Endothelial cell of umbilical vein (primary cell): ENCODE results near the gene OR2F2. TPM values are rescaled to one million over a fixed set of nuclear protein-coding genes. Genes with fewer than 3 reads are reported as not detected.

Experiments used
- BruUV-seq: library from RNA; stranded (reverse); fragments of 400-500 nt; replicated peaks from 2 replicates; lab custom pipeline; 2021; lab: Mats Ljungman, UMichigan
- CTCF ChIA-PET: fragments of 300-600, 350-600 bp; sonication (Branson Sonifier 250); formaldehyde crosslinking; loops from one replicate; lab custom pipeline; 2021; ENCODE audit warnings: antibody characterized with exemption, inconsistent platforms; lab: Charles Lee
- POLR2A ChIA-PET: fragments of 300-600, 350-600 bp; sonication (Branson Sonifier 250); formaldehyde crosslinking; loops from one replicate; lab custom pipeline; 2021; ENCODE audit warnings: antibody characterized with exemption, inconsistent platforms; lab: Charles Lee
- DNase-seq: peaks from one replicate; pipeline ENCODE4 v3.0.0-alpha.2; 2011; ENCODE audit warnings: low read depth, low spot score
- FAIRE-seq: peaks from 2 replicates; lab custom pipeline; 2011; peaks lifted over from hg19 to GRCh38; lab: Jason Lieb, UNC
- H2AFZ ChIP-seq: 2 replicates; pipeline ENCODE4 v1.6.0; 2012; ENCODE audit warnings: low read depth, low read length, control low read depth, inconsistent platforms
- H3K27ac ChIP-seq: 2 replicates; pipeline ENCODE4 v1.5.1; 2011; ENCODE audit warnings: low read depth, mild to moderate bottlenecking, control low read depth, low read length, moderate library complexity; ENCODE audit not compliant: insufficient read depth
- H3K27me3 ChIP-seq, 2 experiments: 2 replicates each; pipeline versions ENCODE4 v1.6.0 to v1.6.1; 2011; ENCODE audit warnings: low read length in 2 of 2, mixed read lengths in 1 of 2; ENCODE audit not compliant: control insufficient read depth in 2 of 2, insufficient read depth in 2 of 2
- H3K36me3 ChIP-seq, 2 experiments: 2 replicates in 1 of 2; 3 replicates in 1 of 2; pipeline ENCODE4 v1.5.1; 2011; ENCODE audit warnings: low read length in 2 of 2, mild to moderate bottlenecking in 1 of 2, moderate library complexity in 1 of 2; ENCODE audit not compliant: control insufficient read depth in 2 of 2, insufficient read depth in 2 of 2; ENCODE audit errors: extremely low read depth in 1 of 2
- H3K4me1 ChIP-seq: 3 replicates; pipeline ENCODE4 v1.5.1; 2011; ENCODE audit warnings: mild to moderate bottlenecking, low read length; ENCODE audit not compliant: control insufficient read depth, insufficient read depth; ENCODE audit errors: extremely low read depth
- H3K4me2 ChIP-seq: 2 replicates; pipeline ENCODE4 v1.6.1; 2011; ENCODE audit warnings: low read length, control low read depth, mixed read lengths; ENCODE audit not compliant: insufficient read depth
- H3K4me3 ChIP-seq, 3 experiments: fragments of 200-600 bp in 1 of 3; sonication (generic), shearing (Covaris generic) in 1 of 3; replicated peaks in 1 of 3; 2 replicates each; pipeline ENCODE4 v1.5.1; 2011 to 2016; ENCODE audit warnings: control low read depth in 3 of 3, low read length in 3 of 3, mild to moderate bottlenecking in 2 of 3, inconsistent platforms in 1 of 3, low read depth in 1 of 3, moderate library complexity in 1 of 3; ENCODE audit not compliant: insufficient read depth in 1 of 3
- H3K79me2 ChIP-seq: 2 replicates; pipeline ENCODE4 v1.6.0; 2012; ENCODE audit warnings: low read length, inconsistent platforms; ENCODE audit not compliant: control insufficient read depth, insufficient read depth
- H3K9ac ChIP-seq: replicated peaks from 2 replicates; pipeline ENCODE3; 2011; ENCODE audit warnings: low read length, control low read depth; ENCODE audit not compliant: insufficient read depth; ENCODE audit errors: extremely low read depth
- H3K9me1 ChIP-seq: replicated peaks from 3 replicates; pipeline ENCODE4 v1.6.0; 2011; ENCODE audit warnings: mild to moderate bottlenecking, low read length; ENCODE audit not compliant: control insufficient read depth, insufficient read depth; ENCODE audit errors: extremely low read depth
- H3K9me3 ChIP-seq: replicated peaks from 2 replicates; pipeline ENCODE4 v1.5.1; 2012; ENCODE audit warnings: low read length, inconsistent platforms; ENCODE audit not compliant: control insufficient read depth, insufficient read depth
- H4K20me1 ChIP-seq: replicated peaks from 2 replicates; pipeline ENCODE3; 2011; ENCODE audit warnings: mild to moderate bottlenecking, low read length; ENCODE audit not compliant: control insufficient read depth, insufficient read depth; ENCODE audit errors: extremely low read depth
- EZH2 ChIP-seq: IDR thresholded peaks from 2 replicates; pipeline ENCODE4 v1.6.1; 2012; ENCODE audit warnings: borderline replicate concordance, low read depth, mild to moderate bottlenecking, moderate library complexity, low read length, inconsistent platforms; ENCODE audit not compliant: severe bottlenecking
- JUN ChIP-seq: IDR thresholded peaks from 2 replicates; pipeline ENCODE4 v1.6.1; 2011; ENCODE audit warnings: borderline replicate concordance, low read depth; ENCODE audit not compliant: insufficient read length, insufficient read depth
- MYC ChIP-seq: IDR thresholded peaks from one replicate; pipeline ENCODE4 v1.6.1; 2011; ENCODE audit warnings: mild to moderate bottlenecking, low read depth, low read length
- POLR2A ChIP-seq: IDR thresholded peaks from 2 replicates; pipeline ENCODE4 v1.6.1; 2012; ENCODE audit warnings: low read depth, mild to moderate bottlenecking, control low read depth, low read length
- POLR2AphosphoS5 ChIP-seq: IDR thresholded peaks from 2 replicates; pipeline ENCODE4 v1.6.1; 2012; ENCODE audit warnings: low read depth, mild to moderate bottlenecking, control low read depth, low read length, moderate library complexity; ENCODE audit not compliant: insufficient read depth
- dilution Hi-C: fragments of 300-500 bp; cut with MboI; formaldehyde crosslinking; loops from one replicate; pipeline ENCODE4 v1.15.0; 2019; ENCODE audit warnings: low sequenced_read_pairs; ENCODE audit not compliant: extremely low pct_ligation_motif_present
- intact Hi-C: fragments of 100-400 bp; cut with micrococcal nuclease; formaldehyde crosslinking; loops from one replicate; pipeline ENCODE4 v1.10.0; 2022
- polyA plus RNA-seq, 4 experiments: library from polyadenylated mRNA; depleted of rRNA in 3 of 4; stranded (reverse) in 3 of 4; unstranded in 1 of 4; fragments of >200 nt; gene quantifications; 2 replicates each; pipeline versions ENCODE4 v1.2.1 to v1.2.3, GENCODE V29; 2011 to 2012; ENCODE audit warnings: missing spikeins in 1 of 4
- total RNA-seq: library from RNA; stranded (reverse); gene quantifications from 2 replicates; pipeline ENCODE4 v1.2.3, GENCODE V29; 2021
- TF ChIP-seq, protein P1 (sequence below): IDR thresholded peaks from 2 replicates; pipeline ENCODE4 v1.6.1; 2011; ENCODE audit not compliant: insufficient read depth, insufficient read length
- TF ChIP-seq, protein P2 (sequence below), 2 donors: IDR thresholded peaks; 1 replicate in 1 of 2; 2 replicates in 1 of 2; pipeline ENCODE4 v1.5.1; 2011; ENCODE audit warnings: low read length in 2 of 2, mild to moderate bottlenecking in 2 of 2, moderate library complexity in 2 of 2, control low read depth in 1 of 2, inconsistent platforms in 1 of 2, low read depth in 1 of 2; ENCODE audit not compliant: insufficient read depth in 1 of 2; ENCODE audit errors: extremely low read depth in 1 of 2

The OR2F2 gene
- total and polyA plus RNA-seq, 2 donors (not counting 3 experiments of a cell fraction or from before 2014, with no cell fraction given) = not detected

DNA sequence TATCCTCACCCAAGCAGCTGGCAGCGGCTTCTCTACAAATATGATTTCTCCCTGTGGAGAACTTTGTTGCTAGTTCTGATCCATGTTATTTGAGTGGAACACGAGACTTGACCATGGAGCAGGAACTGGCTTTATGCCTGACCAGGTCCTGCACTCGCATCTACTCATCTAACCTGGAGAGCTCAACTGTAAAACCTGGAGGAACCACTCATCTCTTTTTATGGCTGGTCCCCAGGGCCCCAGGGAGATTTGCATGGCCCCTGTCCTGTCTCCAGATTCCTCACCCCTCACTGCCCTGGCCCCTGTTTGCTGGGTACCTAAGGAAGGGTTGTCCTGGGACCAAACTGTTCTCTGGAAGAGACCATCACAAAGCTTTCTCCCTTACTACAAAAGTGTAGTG is 49.1 kb upstream of the OR2F2 start:
- TF ChIP-seq EZH2 = no peak
- TF ChIP-seq, protein P1, sequence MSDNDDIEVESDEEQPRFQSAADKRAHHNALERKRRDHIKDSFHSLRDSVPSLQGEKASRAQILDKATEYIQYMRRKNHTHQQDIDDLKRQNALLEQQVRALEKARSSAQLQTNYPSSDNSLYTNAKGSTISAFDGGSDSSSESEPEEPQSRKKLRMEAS = no peak
- TF ChIP-seq JUN = no peak
- no peak for TF ChIP-seq MYC
- no peak for TF ChIP-seq POLR2AphosphoS5
- TF ChIP-seq, protein P2, sequence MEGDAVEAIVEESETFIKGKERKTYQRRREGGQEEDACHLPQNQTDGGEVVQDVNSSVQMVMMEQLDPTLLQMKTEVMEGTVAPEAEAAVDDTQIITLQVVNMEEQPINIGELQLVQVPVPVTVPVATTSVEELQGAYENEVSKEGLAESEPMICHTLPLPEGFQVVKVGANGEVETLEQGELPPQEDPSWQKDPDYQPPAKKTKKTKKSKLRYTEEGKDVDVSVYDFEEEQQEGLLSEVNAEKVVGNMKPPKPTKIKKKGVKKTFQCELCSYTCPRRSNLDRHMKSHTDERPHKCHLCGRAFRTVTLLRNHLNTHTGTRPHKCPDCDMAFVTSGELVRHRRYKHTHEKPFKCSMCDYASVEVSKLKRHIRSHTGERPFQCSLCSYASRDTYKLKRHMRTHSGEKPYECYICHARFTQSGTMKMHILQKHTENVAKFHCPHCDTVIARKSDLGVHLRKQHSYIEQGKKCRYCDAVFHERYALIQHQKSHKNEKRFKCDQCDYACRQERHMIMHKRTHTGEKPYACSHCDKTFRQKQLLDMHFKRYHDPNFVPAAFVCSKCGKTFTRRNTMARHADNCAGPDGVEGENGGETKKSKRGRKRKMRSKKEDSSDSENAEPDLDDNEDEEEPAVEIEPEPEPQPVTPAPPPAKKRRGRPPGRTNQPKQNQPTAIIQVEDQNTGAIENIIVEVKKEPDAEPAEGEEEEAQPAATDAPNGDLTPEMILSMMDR (IDR thresholded peaks at IDR 0.05; ENCODE audit: extremely low read depth in 1 of 2, insufficient read depth in 1 of 2, low read depth in 1 of 2, low read length in 2 of 2) = no peak
- no peak for TF ChIP-seq POLR2A
- no peaks in the 10 kb centered on the region for H3K27me3 ChIP-seq
- no peak overlapping the region for H3K27ac ChIP-seq
- POLR2A ChIA-PET = interaction anchor here (0.9 to 2.0 kb wide), 2 partner anchors 11 to 15 kb away, joined by 4 to 10 read pairs; partner anchors contain the start of gene TCAF1
- H3K4me2 ChIP-seq = no peak overlapping the region
- DNase-seq (no peak), FAIRE-seq (no peak)
- peaks cover 10% of the 10 kb centered on the region for H3K79me2 ChIP-seq
- H3K36me3 ChIP-seq = no peaks in the 10 kb centered on the region
- peaks cover 11% of the 10 kb centered on the region for H3K4me1 ChIP-seq
- dilution Hi-C loops = no loop called here
- no peaks in the 10 kb centered on the region for H3K9me3 ChIP-seq
- H3K4me3 ChIP-seq = no peak overlapping the region
- H4K20me1 ChIP-seq = no peaks in the 10 kb centered on the region
- H3K9ac ChIP-seq = no peak overlapping the region
- CTCF ChIA-PET = interaction anchor here (1.4 to 1.8 kb wide), 2 partner anchors 16 to 242 kb away, joined by 3 to 9 read pairs; partner anchors contain the start of gene TCAF1
- no peaks in the 10 kb centered on the region for H3K9me1 ChIP-seq
- intact Hi-C loops = no loop called here
- BruUV-seq = no TSS peak
- H2AFZ ChIP-seq = no peak overlapping the region
